Right lobe of liver (tissue), 4 donors: Measurements from ENCODE around the gene FABP7.

ENCODE experiments used
- CTCF ChIP-seq, 4 donors: fragments of 200-600 bp in 3 of 4; fragments of 450-650 bp in 1 of 4; IDR thresholded peaks; one replicate each; pipeline versions ENCODE4 v1.5.1 to v1.8.0; 2016 to 2022; ENCODE audit warnings: antibody characterized with exemption in 4 of 4, mild to moderate bottlenecking in 2 of 4
- POLR2A ChIP-seq: fragments of 450-650 bp; IDR thresholded peaks from one replicate; pipeline ENCODE4 v1.6.1; 2017; ENCODE audit warnings: antibody characterized with exemption, mild to moderate bottlenecking
- donor health status: DM: no; HTN: no; CAD: no.
- donor health status: DM: no; HTN: no; CAD: no.
- donor health status: DM: no; HTN: yes; CAD: no.

GRCh38 chr6:122803171-122803661 lies 23.7 kb downstream of the FABP7 start:
- TF ChIP-seq POLR2A = no peak
- TF ChIP-seq CTCF (IDR thresholded peaks at IDR 0.05) = no peak
